HS-5 (cell line): ENCODE results near the gene GPR101.
"Not testable (repeated sequence)": the region's sequence is repeated elsewhere in the genome, so short reads cannot be mapped to it uniquely, and the experiment has no call there.

Experiments
- DNase-seq: peaks from one replicate; pipeline ENCODE4 v3.0.0-alpha.2; 2012; ENCODE audit warnings: low read depth

GPR101 gene

DNA sequence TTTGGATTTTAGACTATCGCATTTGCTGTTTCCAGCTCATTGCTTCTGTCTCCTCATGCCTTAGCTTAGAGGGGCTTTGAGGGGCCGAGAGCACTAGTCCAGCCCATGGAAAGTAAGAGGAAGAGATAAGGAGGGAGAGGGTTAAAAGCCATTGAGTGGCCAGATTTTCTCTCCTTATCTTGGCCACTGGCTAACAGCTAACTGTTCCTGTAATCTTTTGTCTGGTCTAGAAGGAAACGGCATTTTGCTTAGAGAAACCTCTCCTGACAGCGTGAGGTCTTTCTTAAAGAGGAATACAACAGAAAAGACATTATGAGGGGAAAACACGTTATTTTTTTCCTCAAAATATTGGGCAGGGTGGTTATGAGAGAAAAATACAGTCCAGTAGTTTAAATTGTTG is 7.9 kb downstream of the GPR101 start:
- DNase-seq, result no peak

GRCh38 chrX:137000236-137000635 is 33.6 kb downstream of the GPR101 start:
- not testable (repeated sequence) for DNase-seq

DNA sequence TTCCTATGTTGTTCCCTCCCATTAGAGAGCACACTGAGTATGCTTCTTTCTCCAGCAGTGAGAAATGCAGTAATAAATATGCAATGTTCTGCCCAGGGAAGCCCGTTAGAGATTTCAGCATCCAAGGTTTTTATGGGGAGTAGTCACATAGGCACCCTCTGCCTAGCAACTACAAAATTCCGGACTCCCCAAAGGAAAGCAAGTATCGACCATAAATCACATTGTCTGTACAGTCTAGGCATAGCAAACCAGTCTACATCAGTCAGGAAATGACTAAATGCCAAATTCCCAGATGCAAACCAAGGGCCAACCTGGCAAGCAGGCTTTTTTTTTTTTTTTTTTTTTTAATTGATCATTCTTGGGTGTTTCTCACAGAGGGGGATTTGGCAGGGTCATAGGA is 34.8 kb downstream of the GPR101 start:
- DNase-seq, result peak; percentile 20
